ENCODE data around the gene NUDT3.

- TF ChIP-seq CTCF (IDR thresholded peaks at IDR 0.05) = no peak
- no peak for TF ChIP-seq ZFX (IDR thresholded peaks at IDR 0.05; ENCODE audit: borderline replicate concordance)
Measured at GRCh38 chr6:34375833-34376232, 16.6 kb downstream of the NUDT3 start.

All from 22Rv1 (cell line).